RKO (cell line): ENCODE measurements around the gene KLHL6.

Source experiments
- DNase-seq: peaks from one replicate; pipeline ENCODE4 v3.0.0-alpha.2; 2016; ENCODE audit warnings: low spot score

KLHL6 gene

GRCh38 chr3:183566880-183567279, 11.4 kb upstream of the KLHL6 start:
- no peak for DNase-seq

- no peak for DNase-seq
Observed at GRCh38 chr3:183564046-183564445, 8.5 kb upstream of the KLHL6 start.

- DNase-seq: no peak
Observed at GRCh38 chr3:183563536-183563874, 8.0 kb upstream of the KLHL6 start.

- DNase-seq: peak; percentile 4
Observed at GRCh38 chr3:183560607-183561006, 5.1 kb upstream of the KLHL6 start.

GRCh38 chr3:183558495-183558894, 3.0 kb upstream of the KLHL6 start:
- no peak for DNase-seq

- DNase-seq: no peak
Observed at GRCh38 chr3:183556722-183557121, 1.2 kb upstream of the KLHL6 start.

- DNase-seq: no peak
Observed at GRCh38 chr3:183554377-183554776, 1.1 kb downstream of the KLHL6 start.

GRCh38 chr3:183553334-183554026, 2.0 kb downstream of the KLHL6 start:
- DNase-seq: no peak

GRCh38 chr3:183551930-183552329, 3.6 kb downstream of the KLHL6 start:
- DNase-seq: no peak

GRCh38 chr3:183548262-183548769, 7.2 kb downstream of the KLHL6 start:
- DNase-seq: peak; percentile 10

GRCh38 chr3:183546625-183547024, 8.9 kb downstream of the KLHL6 start:
- DNase-seq: no peak

GRCh38 chr3:183545708-183546107, 9.8 kb downstream of the KLHL6 start:
- no peak for DNase-seq

GRCh38 chr3:183542355-183542754, 13.2 kb downstream of the KLHL6 start:
- DNase-seq: no peak

GRCh38 chr3:183541738-183542137, 13.8 kb downstream of the KLHL6 start:
- DNase-seq: no peak

GRCh38 chr3:183541235-183541655, 14.3 kb downstream of the KLHL6 start:
- DNase-seq: no peak

- no peak for DNase-seq
Observed at GRCh38 chr3:183540501-183541234, 14.8 kb downstream of the KLHL6 start.

- DNase-seq: no peak
Observed at GRCh38 chr3:183539811-183540210, 15.7 kb downstream of the KLHL6 start.

GRCh38 chr3:183538486-183538885, 17.0 kb downstream of the KLHL6 start:
- DNase-seq: no peak

GRCh38 chr3:183537295-183537730, 18.2 kb downstream of the KLHL6 start:
- DNase-seq: no peak

GRCh38 chr3:183536238-183536880, 19.1 kb downstream of the KLHL6 start:
- DNase-seq: no peak

GRCh38 chr3:183534249-183534648, 21.3 kb downstream of the KLHL6 start:
- DNase-seq: no peak

- no peak for DNase-seq
Observed at GRCh38 chr3:183533412-183534132, 21.9 kb downstream of the KLHL6 start.
